Choroid plexus epithelial cell (primary cell): ENCODE measurements around the gene POU6F1.

Source experiments
- DNase-seq: peaks from one replicate; pipeline ENCODE4 v3.0.0-alpha.2; 2010; ENCODE audit warnings: low read depth
- H3K4me3 ChIP-seq: 2 replicates; pipeline ENCODE4 v1.5.1; 2011; ENCODE audit warnings: low read depth, mild to moderate bottlenecking, control low read depth, low read length, moderate library complexity
- CTCF ChIP-seq: conservative IDR thresholded peaks from 2 replicates; pipeline ENCODE4 v1.5.1; 2011; ENCODE audit warnings: low read depth, mild to moderate bottlenecking, control low read depth, inconsistent platforms, low read length, moderate library complexity

POU6F1 gene

GRCh38 chr12:51190820-51191219 lies 27.0 kb downstream of the POU6F1 start:
- TF ChIP-seq CTCF = no peak
- no peak overlapping the region for H3K4me3 ChIP-seq
- DNase-seq = peak; percentile 3

- no peak for DNase-seq
- no peak overlapping the region for H3K4me3 ChIP-seq
- no peak for TF ChIP-seq CTCF
Measured at GRCh38 chr12:51189790-51190355, 28.0 kb downstream of the POU6F1 start.

- no peak overlapping the region for H3K4me3 ChIP-seq
- TF ChIP-seq CTCF = no peak
- no peak for DNase-seq
Measured at GRCh38 chr12:51188359-51189051, 29.4 kb downstream of the POU6F1 start.

- no peak overlapping the region for H3K4me3 ChIP-seq
- TF ChIP-seq CTCF = no peak
- no peak for DNase-seq
Measured at GRCh38 chr12:51187370-51187987, 30.4 kb downstream of the POU6F1 start.

- H3K4me3 ChIP-seq = no peak overlapping the region
- TF ChIP-seq CTCF = no peak
- no peak for DNase-seq
Measured at GRCh38 chr12:51186465-51187085, 31.3 kb downstream of the POU6F1 start.

- H3K4me3 ChIP-seq = no peak overlapping the region
- DNase-seq = no peak
- TF ChIP-seq CTCF = no peak
Measured at GRCh38 chr12:51185171-51185717, 32.6 kb downstream of the POU6F1 start.
